OCI-M2 (cell line): ENCODE results near the gene DSPP.
"Not testable (repeated sequence)": the region's sequence is repeated elsewhere in the genome, so short reads cannot be mapped to it uniquely, and the experiment has no call there.

Experiments
- DNase-seq: peaks from one replicate; lab custom pipeline; 2025; ENCODE audit not compliant: unreplicated experiment; lab: John Stamatoyannopoulos, UW

Gene DSPP

DNA sequence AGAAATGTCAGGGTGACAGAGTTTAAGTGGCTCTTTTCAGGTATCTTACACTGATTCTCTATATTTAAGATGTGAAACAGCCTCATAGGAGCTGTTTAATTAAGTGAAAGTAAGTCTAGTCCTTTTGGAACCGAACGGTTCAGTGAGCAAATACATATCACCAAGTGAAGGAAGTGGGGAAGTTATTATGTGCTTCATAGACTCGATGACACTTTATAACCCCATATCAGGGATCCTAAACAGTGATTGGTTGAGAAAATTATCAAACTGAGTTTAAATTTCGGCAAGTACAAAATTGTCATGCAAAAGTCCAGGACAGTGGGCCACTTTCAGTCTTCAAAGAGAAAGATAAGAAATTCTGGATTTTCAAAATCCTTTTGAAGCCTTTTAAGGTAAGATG, at the start of gene DSPP:
DSPP (plus strand) TSS at position 301 of the 400 bp plus-strand sequence. CDS start 2,380 bp downstream, outside the sequence.
- DNase-seq = no peak

DNA sequence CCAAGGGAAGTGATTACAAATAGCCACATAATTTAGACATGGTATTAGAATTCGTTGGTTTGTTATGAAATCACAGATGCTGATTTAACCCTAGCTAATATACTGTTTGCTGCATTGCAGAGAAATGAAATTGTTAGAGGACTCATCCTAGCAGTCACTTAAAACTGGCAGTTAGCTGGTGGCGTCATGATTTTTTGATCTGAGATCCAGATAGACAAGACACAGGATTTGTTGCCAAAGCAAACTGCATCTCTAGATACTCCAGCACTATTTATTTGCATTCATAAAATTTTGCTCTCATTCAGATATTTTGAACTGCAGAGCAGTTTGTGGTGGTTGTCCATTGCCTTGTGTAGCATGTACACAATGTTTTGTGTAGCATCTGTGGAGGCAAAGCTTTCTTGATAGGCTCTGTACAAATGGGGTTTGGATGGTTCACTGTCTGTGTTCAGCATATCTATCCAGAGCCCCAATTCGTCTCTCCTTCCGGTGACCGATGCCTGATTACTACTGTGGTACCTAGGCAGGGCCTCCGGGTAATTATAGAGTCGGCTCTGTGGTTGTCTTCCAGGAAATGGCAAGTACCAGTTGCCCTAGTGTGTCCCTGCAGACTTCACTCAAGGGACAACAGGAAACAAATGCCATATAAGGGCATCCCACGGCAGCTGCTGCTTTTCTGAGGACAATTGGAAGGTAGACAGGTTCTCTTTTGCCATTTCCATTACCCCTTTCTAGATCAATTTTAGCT, 49.1 kb upstream of the DSPP start:
- no peak for DNase-seq

DNA sequence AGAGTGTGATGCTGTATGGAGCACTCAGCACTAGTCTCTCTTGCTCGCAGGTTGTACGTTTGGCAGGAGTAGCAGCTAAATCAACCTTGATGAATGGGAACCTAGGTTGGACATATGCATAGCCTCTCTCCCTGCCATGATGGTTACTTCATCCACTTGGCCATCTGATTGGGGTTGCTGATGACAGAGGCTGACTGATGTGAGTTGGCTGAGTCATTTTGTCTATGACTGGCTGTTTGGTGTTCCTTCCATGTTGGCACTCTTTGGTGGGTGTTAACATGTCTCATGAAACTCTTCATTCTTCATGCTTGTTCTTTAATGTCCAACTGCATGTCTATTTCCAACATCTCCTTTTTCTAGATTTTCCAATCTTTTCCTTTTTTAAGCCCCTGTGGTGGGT, 47.5 kb upstream of the DSPP start:
- no peak for DNase-seq

DNA sequence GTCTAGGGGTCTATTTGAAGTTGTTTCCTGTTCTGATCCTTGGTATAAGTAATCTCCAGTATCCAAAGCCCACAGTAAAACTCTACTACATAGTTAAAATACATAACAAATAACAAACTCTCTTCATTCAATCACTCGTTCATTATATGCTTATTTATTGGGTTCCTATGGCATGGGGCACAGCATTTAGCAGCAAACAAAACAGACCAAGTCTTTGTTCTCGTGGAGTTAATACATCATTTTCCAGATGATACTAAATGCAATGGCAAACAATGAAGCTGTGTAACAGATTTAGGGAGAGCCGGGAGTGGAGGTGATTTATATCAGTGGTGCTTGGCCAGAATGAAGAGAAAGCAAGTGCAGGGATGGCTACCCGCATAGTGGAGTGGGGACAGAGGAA, 42.6 kb upstream of the DSPP start:
- DNase-seq = no peak

DNA sequence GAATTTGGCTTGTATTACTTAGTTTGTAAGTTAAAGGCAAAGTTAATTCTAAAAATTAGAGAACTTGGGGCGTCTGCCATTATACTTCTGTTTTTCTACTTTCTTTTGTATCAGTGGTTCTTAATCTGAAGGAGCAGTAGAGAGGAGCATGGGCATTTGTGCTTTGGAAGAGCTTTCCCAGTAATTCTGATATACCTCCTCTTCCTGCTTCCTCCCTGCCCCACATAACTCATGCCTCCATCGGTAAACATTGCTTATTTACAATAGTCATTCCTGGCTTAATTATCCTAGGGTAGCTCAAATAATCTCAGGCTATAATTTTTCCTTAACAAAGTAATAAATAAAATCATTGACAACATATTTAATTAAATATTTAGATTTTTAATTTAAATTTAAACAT, 42.1 kb upstream of the DSPP start:
- DNase-seq = no peak

DNA sequence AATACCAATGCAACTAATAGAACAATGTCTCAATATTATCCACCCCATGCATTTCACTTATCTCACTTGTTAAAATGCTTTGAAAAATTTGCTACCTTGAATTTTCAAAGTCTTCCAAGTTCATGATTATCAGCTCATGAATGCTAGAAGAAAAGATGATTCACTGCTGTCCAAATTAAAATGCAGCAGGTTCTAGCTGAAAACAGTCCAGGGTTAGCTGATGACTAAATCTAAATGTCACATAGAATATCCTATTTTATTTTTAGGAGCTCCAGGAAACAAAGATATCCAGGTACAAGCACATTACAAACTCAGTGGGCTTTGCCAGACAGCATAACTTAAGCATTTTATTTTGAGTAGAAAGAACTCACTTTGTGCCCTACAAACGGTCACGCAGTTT, 41.1 kb upstream of the DSPP start:
- no peak for DNase-seq

DNA sequence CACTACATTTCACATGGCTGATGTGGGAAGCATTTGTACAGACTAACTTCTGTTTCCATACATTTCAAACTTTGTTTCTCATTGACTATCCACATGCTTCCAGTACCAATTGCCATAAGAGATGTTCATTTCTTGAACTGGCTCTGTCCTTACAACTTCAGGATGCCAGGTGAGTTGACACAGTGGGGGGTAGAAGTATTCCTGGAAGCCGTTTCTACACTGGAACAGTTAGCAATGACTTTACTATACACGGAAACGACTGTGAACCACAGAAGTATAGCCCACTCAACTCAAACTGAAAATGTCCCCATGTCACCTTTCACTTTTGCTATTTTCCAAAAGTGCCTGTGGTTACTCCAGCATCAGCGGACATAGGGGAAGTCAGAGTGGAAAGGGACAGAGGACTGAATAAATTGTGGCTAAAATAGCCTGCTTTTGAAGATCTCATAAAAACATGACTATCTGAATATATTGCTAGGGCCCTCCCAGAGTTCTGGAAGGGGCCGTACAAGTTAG, 38.0 kb upstream of the DSPP start:
- no peak for DNase-seq

DNA sequence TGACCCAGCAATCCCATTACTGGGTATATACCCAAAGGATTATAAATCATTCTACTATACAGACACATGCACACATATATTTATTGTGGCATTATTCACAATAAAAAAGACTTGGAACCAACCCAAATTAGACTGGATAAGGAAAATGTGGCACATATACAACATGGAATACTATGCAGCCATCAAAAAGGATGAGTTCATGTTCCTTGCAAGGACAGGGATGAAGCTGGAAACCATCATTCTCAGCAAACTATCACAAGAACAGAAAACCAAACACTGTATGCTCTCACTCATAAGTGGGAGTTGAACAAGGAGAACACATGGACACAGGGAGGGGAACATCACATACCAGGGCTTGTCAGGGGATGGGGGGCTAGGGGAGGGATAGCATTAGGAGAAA, 34.0 kb upstream of the DSPP start:
- DNase-seq = not testable (repeated sequence)

DNA sequence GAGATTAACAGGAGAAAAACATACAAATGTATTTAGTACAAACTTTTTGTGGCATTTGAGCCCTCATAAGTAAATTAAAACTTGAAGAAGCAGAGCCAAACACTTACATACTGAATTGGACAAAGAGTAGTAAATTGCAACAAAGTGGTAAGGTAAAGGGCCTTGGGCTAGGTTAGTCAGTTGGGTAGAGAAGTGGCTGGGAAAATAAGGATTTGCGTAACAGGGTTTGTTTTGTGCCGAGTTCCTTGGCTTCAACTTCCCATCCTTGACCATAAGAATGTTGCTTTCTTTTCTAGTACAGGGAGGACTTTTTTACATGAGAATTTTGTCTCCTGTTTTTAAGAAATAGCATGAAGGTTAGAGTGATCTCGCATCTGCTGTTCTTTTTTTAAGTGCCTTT, 33.3 kb upstream of the DSPP start:
- DNase-seq = no peak

DNA sequence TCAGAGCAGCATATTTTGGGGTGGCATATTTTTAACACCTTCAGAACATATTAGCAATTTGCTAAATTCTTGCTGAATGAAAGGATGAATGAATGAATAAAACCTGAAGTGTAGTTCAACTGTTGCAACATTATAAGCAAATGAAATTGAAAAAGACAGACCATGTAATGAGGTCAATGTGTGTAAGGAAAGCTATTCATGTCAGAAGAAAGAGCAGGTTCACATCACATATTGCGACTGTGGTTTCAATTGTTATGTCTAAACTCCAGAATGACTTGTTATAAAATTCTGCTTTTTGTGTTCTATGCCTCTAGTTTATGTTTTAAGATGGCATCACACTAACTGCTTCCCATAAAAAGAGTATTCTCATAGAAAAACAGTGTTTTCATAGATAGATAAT, 32.9 kb upstream of the DSPP start:
- DNase-seq = no peak

DNA sequence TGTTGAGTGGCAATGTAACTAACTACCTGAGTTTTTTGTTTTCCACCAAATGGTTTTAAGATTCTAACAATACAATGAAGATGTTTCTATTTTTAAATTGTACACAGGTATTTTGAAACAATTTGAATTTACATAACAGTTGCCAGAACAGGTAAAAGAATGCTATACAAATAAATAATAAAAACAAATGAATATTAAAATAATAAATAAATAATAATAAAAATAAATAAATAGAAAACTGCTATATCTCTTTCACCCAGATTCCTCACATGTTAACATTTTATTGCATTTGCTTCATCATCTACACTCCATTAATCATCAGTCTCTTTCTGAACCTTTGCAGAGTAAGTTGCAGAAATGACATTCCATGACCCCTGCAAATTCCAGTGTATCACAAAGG, 32.3 kb upstream of the DSPP start:
- DNase-seq = no peak

DNA sequence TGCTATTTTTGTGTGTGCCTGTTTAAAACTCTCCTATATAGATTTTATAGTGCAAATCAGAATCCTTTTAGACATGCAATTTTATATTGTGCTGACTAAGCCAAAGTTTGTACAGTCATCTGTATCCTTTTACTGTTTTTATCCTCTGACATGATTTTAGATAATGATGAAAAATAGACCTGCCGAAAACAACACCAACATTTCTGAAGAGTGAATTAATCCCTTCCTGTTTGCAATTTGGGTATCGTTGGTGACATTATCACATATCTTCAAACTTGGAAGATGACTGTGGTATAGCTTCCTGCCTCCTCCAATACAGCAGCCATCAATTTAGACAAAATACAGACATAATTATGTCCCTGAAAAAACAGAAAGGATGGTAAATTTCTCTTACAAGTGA, 28.9 kb upstream of the DSPP start:
- no peak for DNase-seq

DNA sequence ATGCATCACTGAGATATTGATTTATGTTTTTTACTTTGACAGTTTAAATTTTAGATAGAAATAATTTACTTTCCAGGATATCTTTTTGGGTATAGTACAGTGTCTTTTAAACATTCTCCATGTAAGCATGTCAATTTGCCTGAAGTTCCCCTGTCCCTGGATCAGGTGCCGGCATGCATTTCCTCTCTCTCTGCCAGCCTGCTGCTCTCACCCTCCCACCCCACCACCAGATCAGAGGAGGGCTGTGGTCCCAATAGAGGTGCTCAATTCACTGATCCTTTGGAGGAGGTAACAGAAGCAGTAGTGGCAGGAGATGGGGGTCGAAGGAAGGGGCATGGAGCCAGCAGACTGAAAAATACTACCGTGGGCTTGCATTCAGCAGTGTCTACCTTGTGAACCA, 28.3 kb upstream of the DSPP start:
- DNase-seq = no peak

DNA sequence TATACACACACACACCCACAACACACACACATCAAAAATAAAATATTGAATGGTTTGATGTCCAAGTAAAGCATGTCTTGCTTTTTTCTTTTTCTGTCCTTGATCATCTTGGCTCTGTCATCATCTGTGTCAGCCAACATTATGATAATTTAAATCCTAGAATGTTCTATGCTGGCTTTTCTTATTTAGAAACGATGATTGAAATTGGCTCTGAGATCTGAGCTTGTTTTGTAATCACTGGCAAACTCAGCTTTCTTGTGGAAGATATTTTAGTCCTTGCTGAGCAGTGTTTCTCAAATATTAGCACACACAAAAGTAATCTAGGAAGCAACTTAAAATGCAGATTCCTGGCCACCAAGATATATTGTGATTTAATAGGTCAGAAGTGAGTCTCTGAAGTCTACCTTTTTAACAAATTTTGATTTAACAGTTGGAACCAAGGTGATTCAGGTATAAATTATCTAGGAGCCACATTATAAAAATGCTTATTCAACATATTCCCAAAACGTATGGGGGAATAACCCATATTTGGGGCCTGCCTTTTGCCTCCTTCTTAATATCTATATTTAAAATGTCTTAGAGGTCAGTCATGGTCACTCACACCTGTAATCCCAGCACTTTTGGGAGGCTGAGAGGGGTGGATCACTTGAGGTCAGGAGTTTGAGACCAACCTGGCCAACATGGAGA, 24.0 kb upstream of the DSPP start:
- no peak for DNase-seq

DNA sequence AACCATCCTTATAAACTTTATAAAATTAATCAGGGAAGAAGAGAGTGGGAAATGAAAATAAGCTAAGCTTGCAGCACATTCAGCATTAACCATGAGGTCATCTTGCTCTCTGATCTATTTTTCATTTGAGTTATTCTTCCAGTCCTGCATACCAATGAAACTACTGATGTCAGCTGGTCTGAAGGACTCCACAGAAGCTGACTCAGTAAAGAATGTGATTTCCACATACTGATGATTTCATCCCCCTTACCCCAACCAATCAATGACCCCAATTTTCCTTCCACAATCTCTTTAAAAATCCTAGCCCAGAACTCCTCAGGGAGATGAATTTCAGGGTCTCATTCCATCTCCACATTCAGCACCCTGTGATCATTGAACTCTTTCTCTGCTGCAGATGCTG, 18.8 kb upstream of the DSPP start:
- DNase-seq = no peak

DNA sequence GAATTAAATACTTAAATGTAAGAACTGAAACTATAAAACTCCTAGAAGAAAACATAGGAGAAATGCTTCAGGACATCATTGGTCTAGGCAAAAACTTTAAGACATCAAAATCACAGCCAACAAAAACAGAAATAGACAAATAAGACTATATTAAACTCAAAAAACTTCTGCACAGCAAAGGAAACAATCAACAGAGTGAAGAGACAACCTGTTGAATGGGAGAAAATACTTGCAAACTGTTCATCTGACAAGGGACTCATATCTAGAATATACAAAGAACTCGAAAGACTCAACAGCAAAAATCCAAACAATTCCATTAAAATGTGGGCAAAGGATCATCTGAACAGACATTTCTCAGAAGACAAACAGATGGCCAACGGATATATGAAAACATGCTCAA, 16.2 kb upstream of the DSPP start:
- no peak for DNase-seq

DNA sequence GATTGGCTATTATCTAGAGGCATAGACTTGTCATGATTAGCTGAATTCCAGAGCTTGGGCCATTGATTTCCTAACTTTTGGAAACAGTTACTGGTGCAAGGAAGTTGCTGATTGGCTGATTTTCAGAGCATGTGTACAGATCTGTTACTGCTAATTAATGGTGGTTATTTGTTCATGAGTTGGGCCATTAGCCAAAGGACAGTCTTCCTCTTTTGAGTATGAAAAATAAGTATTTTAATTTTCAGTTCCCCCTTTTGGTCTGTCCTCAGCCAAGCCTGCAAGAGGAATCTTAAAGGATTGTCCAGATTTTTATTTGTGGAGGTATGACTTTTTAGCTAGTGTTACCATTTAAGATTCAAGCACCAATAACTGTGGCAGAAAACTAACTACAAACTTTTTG, 7.0 kb upstream of the DSPP start:
- DNase-seq = no peak

DNA sequence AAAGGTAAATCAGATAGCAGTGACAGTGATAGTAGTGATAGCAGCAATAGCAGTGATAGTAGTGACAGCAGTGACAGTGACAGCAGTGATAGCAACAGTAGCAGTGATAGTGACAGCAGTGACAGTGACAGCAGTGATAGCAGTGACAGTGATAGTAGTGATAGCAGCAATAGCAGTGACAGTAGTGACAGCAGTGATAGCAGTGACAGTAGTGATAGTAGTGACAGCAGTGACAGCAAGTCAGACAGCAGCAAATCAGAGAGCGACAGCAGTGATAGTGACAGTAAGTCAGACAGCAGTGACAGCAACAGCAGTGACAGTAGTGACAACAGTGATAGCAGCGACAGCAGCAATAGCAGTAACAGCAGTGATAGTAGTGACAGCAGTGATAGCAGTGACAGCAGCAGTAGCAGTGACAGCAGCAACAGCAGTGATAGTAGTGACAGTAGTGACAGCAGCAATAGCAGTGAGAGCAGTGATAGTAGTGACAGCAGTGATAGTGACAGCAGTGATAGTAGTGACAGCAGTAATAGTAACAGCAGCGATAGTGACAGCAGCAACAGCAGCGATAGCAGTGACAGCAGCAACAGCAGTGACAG, 6.1 kb downstream of the DSPP start:
- DNase-seq = no peak

DNA sequence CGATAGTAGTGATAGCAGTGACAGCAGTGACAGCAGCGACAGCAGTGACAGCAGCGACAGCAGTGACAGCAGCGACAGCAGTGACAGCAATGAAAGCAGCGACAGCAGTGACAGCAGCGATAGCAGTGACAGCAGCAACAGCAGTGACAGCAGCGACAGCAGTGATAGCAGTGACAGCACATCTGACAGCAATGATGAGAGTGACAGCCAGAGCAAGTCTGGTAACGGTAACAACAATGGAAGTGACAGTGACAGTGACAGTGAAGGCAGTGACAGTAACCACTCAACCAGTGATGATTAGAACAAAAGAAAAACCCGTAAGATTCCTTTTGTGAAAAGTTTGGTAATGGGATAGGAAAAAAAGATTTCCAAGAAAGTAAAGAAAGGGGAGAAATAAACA, 7.9 kb downstream of the DSPP start:
- no peak for DNase-seq

DNA sequence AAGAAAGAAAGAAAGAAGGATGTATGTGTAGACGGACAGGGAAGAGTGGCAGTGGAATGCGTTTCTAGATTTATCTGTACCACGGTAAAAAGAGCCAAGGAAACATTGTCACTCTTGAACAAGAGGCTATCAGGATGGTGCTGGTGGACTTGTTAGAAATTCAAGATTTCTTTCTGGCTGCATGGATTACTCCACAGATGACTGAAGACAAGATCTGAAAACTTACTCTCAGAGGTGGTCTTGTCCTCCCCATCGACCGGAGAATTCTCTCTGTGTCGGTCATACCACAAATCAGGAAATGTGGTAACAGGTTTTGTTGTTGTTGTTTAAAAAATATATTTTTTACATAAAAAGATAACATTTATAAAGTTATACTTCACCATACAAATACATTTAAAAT, 11.8 kb downstream of the DSPP start:
- DNase-seq = no peak

DNA sequence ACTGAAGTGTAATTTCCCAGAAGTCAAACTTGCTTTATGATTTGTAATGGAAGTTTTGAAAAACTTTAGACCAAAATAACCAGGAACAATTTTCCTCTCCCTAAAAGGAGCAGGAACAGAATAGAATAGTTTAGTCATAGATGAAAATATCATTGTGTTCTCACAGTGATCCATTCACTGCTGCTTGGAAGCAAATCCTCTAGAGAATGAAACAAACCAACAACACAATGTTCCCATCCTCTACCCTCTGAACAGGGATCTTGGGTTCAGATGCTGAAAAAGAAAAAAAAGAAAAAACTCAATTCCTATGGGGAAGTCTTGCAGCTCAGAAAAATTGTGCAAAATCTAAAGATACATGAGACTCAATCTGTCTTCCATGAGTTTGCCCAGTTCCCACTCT, 12.2 kb downstream of the DSPP start:
- no peak for DNase-seq

DNA sequence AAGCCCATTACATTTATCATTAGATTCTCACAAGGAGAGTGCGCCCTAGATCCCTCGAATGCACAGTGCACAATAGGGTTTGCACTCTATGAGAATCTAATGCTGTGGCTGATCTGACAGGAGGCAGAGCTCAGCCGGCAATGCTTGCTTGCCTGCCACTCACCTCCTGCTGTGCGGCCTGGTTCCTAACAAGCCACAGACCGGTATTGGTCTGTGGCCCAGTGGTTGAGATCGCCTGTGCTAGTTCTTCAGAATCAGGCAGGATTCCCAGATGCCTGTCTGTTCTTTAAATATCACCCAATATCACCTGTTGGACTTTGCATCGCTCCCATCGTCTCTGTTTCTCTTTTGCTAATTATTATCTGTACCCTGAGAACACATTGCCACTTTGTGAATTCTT, 14.0 kb downstream of the DSPP start:
- DNase-seq = no peak
